Right cardiac atrium (tissue), 5 donors: ENCODE data around the gene POLR3H. TPM values are rescaled to one million over a fixed set of nuclear protein-coding genes. Genes with fewer than 3 reads are reported as not detected.

Experiments
- ATAC-seq, 2 donors: fragments of 200-7000 bp; cut with Tn5 transposase; one replicate each; pipeline versions ENCODE4 v1.8.0 to v1.9.1; 2020; ENCODE audit warnings: moderate library complexity in 2 of 2, mild to moderate bottlenecking in 1 of 2
- DNase-seq, 3 donors: peaks; one replicate each; pipeline ENCODE4 v3.0.0-alpha.2; 2020
- H3K27ac ChIP-seq: one replicate; pipeline ENCODE4 v1.5.1; 2013; ENCODE audit warnings: mild to moderate bottlenecking, low read length, control low read depth, moderate library complexity
- H3K27me3 ChIP-seq: one replicate; pipeline ENCODE4 v1.6.1; 2013; ENCODE audit not compliant: control insufficient read depth, insufficient read depth
- H3K4me1 ChIP-seq: one replicate; pipeline ENCODE4 v1.6.1; 2013; ENCODE audit warnings: low read length; ENCODE audit not compliant: control insufficient read depth, insufficient read depth
- H3K4me3 ChIP-seq: one replicate; pipeline ENCODE4 v1.5.1; 2013; ENCODE audit warnings: low read length, control low read depth
- H3K9me3 ChIP-seq: one replicate; pipeline ENCODE4 v1.6.1; 2013; ENCODE audit warnings: low read length; ENCODE audit not compliant: control insufficient read depth
- WGBS: extraction: QIAGEN DNeasy Blood & Tissue Kit; methylation state at CpG from one replicate; pipeline ENCODE4 v1.1.7; 2013; 5-methylcytosine and 5-hydroxymethylcytosine counted together
- intact Hi-C, 4 donors: fragments of 100-400 bp; cut with DNase I; formaldehyde crosslinking; loops; one replicate each; pipeline versions ENCODE4 v1.11.0 to v1.14.0; 2022 to 2023
- polyA plus RNA-seq: library from polyadenylated mRNA; stranded (reverse); fragments of 200-250 nt; gene quantifications from one replicate; pipeline ENCODE4 v1.2.3, GENCODE V29; 2013
- total RNA-seq, 4 donors: library from RNA; stranded (reverse); fragmentation: NEBNext Ultra II Directional; extraction: Animal tissue kit (Norgen Biotek cat#: 25700); gene quantifications; one replicate each; pipeline ENCODE4 v1.2.1, GENCODE V29; 2021
- donor health status: healthy with polysubstance abuse.
- donor health status: DM: no; HTN: yes; CAD: no.
- donor health status: DM: no; HTN: no; CAD: no.
- donor health status: DM: no; HTN: yes; CAD: no; lungs with severe emphysema.
- donor health status: DM: yes; HTN: yes; CAD: no.

Gene POLR3H
- total and polyA plus RNA-seq, 5 donors, result 21.0 to 26.7 (median 24.6) TPM

DNA sequence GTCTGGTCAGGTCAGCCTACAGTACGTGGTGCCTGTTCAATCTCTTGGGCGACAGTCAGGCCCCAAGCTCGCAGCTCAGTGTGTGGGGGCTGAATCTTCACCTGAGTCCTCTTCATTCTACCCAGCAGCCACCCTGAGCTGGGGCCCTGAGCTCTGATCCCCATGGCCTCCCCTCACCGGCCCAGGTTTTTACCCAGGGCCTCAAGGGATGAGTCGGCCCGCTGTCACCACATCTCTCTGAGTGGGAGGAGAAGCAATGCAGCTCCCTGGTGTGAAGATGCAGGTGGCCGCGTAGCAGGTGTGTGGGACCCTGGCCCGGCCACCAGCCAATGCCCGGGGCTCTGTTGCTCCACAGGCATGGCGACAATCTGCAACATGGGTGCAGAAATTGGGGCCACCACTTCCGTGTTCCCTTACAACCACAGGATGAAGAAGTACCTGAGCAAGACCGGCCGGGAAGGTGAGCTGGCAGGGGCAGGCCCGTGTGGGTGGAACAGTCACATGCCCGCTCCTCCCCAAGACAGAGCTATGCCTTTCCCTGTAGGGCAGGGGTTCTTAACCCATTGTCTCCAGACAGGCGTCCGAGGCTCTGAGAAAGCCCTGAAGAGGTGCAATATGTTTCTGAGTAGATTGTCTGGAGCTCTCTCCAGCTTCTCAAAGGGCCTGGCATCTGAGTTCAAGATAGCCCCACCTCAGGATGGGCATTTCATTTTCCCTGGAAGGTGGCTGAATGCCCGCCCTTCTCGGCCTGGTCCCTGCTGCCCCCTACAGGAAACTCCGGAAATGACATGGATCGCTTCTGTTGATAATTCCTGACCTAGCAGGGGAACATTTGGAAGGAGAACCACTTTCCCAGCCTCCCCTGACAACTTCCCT, 26.9 kb downstream of the POLR3H start:
- no peak overlapping the region for H3K27ac ChIP-seq
- peaks cover 8% of the 10 kb centered on the region for H3K4me1 ChIP-seq
- WGBS, result 57% methylated on average over 22 of the region's 22 CpGs
- ATAC-seq (peak; percentile 22 to 44), DNase-seq (peak; percentile 66 to 86 (median 73))
- H3K27me3 ChIP-seq, result no peaks in the 10 kb centered on the region
- no peaks in the 10 kb centered on the region for H3K9me3 ChIP-seq
- intact Hi-C loops, result loop anchor here in 3 of 4 donors (5.0 to 10.0 kb wide), 3 partner anchors 45 to 115 kb away; partner anchors contain the start of genes ACO2 (in 1 of the 3) and PHF5A (in 1 of the 3)
- H3K4me3 ChIP-seq, result no peak overlapping the region

DNA sequence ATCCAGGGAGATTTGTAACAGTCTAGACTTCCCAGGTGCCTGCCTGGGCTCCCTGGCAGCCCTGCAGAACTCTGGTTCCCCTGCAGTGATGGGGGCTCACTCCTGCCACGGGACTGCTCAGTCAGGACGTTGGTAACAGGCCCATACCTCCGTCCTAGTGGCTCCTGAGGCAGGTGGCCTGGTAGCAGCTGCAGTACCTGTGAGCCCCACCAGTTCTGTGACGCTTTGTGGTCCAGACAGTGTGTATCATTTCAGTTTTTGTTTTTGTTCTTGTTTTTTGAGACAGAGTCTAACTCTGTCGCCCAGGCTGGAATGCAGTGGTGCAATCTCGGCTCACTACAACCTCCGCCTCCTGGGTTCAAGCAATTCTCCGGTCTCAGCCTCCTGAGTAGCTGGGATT, 27.8 kb downstream of the POLR3H start:
- intact Hi-C loops, result loop anchor here in 3 of 4 donors (5.0 to 10.0 kb wide), 3 partner anchors 44 to 114 kb away; partner anchors contain the start of genes ACO2 (in 1 of the 3) and PHF5A (in 1 of the 3)
- no peaks in the 10 kb centered on the region for H3K9me3 ChIP-seq
- no peaks in the 10 kb centered on the region for H3K27me3 ChIP-seq
- H3K4me3 ChIP-seq, result no peak overlapping the region
- DNase-seq, result no peak
- WGBS, result 89% methylated on average over 8 of the region's 8 CpGs
- no peak for ATAC-seq
- no peak overlapping the region for H3K27ac ChIP-seq
- peaks cover 9% of the 10 kb centered on the region for H3K4me1 ChIP-seq

GRCh38 chr22:41513391-41513790, 30.9 kb downstream of the POLR3H start:
- intact Hi-C loops, result loop anchor here in 1 of 4 donors (10.0 kb wide), 1 partner anchor 49 kb away; the partner anchor contains the start of genes ACO2 and PHF5A
- H3K27ac ChIP-seq, result peak overlapping the region; percentile 73
- H3K9me3 ChIP-seq, result no peaks in the 10 kb centered on the region
- ATAC-seq, result no peak
- no peak overlapping the region for H3K4me3 ChIP-seq
- H3K27me3 ChIP-seq, result no peaks in the 10 kb centered on the region
- WGBS, result 70% methylated on average over 5 of the region's 5 CpGs
- H3K4me1 ChIP-seq, result peaks cover 9% of the 10 kb centered on the region
- DNase-seq, result peak in 2 of 3 donors; percentile 21 to 53

- DNase-seq (peak in 2 of 3 donors; percentile 65 to 75), ATAC-seq (peak; percentile 40 to 60)
- H3K27ac ChIP-seq, result peak overlapping the region; percentile 73
- peaks cover 9% of the 10 kb centered on the region for H3K4me1 ChIP-seq
- H3K9me3 ChIP-seq, result no peaks in the 10 kb centered on the region
- intact Hi-C loops, result loop anchor here in 1 of 4 donors (10.0 kb wide), 1 partner anchor 48 kb away; the partner anchor contains the start of genes ACO2 and PHF5A
- 65% methylated on average over 17 of the region's 17 CpGs for WGBS
- H3K27me3 ChIP-seq, result no peaks in the 10 kb centered on the region
- no peak overlapping the region for H3K4me3 ChIP-seq
Measured at GRCh38 chr22:41512421-41513194, 31.7 kb downstream of the POLR3H start.

DNA sequence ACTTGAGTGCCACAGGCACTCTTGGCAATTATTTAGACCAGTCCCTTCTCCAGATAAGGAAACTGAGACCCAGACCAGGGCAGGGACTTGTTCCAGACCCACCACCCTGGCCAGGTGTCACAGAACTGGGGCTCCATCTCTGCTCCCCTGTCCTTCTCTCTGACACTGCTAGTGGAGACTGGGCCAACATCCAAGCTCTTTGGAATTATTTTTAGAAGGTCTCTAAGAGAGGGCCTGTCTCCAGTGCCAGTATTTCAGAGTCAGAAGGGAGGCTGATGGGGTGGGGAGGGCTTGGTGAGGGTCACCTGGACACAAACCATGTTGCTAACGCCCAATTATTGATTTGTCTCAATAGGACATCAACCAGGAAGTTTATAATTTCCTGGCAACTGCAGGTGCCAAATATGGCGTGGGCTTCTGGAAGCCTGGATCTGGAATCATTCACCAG, 32.7 kb downstream of the POLR3H start:
- DNase-seq (peak in 1 of 3 donors; percentile 35), ATAC-seq (peak; percentile 36 to 59)
- H3K9me3 ChIP-seq, result no peaks in the 10 kb centered on the region
- peak overlapping the region; percentile 71 for H3K27ac ChIP-seq
- H3K4me3 ChIP-seq, result no peak overlapping the region
- WGBS, result 52% methylated on average over 2 of the region's 2 CpGs
- intact Hi-C loops, result loop anchor here in 1 of 4 donors (10.0 kb wide), 1 partner anchor 47 kb away; the partner anchor contains the start of genes ACO2 and PHF5A
- no peaks in the 10 kb centered on the region for H3K27me3 ChIP-seq
- H3K4me1 ChIP-seq, result peaks cover 14% of the 10 kb centered on the region

DNA sequence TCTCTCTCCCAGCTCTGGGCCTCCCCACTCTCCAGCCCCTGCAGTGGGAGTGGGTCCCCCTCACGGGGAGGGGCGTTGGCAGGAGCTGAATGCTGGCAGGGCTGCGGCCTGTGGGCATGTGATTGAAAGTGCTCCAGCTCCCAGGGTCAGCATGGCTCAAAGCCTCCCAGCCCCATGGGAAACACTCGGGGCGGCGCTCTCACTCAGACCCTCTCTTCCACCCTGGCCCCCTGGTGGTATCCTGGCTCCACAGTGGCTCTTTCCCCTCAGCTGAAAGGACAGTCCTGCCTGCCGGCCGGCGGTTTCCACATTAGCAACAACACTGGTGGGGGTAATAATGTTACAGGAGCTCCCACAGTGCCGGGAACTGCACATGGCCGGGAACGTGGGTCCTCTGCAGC, 35.5 kb downstream of the POLR3H start:
- H3K27me3 ChIP-seq, result no peaks in the 10 kb centered on the region
- intact Hi-C loops, result no loop called here

GRCh38 chr22:41507330-41508063, 36.8 kb downstream of the POLR3H start:
- Histone ChIP-seq H3K27ac (peak overlapping the region; percentile 45), H3K27me3 (no peaks in the 10 kb centered on the region), H3K4me3 (no peak overlapping the region), H3K9me3 (no peaks in the 10 kb centered on the region), H3K4me1 (peaks cover 7% of the 10 kb centered on the region)
- DNase-seq, result peak in 1 of 3 donors; percentile 41
- ATAC-seq, result no peak
- 88% methylated on average over 23 of the region's 23 CpGs for WGBS
- intact Hi-C loops, result no loop called here

More for the DNA sequence above, 35.5 kb downstream of the POLR3H start:
- H3K27ac ChIP-seq, result peak overlapping the region; percentile 38
- ATAC-seq (peak; percentile 24 to 51), DNase-seq (peak in 2 of 3 donors; percentile 76 to 87)
- no peaks in the 10 kb centered on the region for H3K9me3 ChIP-seq
- peaks cover 14% of the 10 kb centered on the region for H3K4me1 ChIP-seq
- H3K4me3 ChIP-seq, result no peak overlapping the region
- WGBS, result 51% methylated on average over 12 of the region's 12 CpGs

DNA sequence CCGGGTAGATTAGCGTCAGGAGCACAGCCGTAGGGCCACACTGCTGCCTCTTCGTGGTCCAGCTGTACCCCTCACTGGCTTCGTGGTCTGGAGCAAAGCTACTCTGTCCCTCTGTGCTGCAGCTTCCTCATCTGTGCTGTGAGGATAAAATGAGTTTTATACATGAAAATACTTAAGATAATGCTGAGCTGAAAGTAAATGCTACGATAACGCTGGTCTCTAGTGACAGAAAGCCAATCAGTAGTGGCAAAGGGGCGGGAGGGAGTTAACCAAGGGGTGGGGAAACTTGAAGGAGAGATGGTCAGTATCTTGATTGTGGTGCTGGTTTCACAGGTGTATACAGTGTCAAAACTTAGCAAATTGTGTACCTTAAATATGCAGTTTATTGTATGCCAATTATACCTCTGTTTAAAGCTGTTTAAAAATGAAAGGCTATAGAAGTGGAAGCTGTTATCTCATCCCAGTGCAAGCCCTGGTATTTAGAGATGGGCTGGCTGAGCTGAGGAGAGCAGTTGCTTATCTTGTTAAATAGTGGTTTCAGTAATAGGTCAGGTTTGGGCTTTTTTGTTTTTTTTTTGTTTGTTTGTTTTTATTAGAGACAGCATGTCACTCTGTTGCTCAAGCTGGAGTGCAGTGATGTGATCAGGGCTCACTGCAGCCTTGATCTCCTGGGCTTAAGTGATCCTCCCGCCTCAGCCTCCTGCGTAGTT, 38.6 kb downstream of the POLR3H start:
- Histone ChIP-seq H3K9me3 (no peaks in the 10 kb centered on the region), H3K27ac (no peak overlapping the region), H3K27me3 (no peaks in the 10 kb centered on the region), H3K4me1 (peaks cover 5% of the 10 kb centered on the region), H3K4me3 (no peak overlapping the region)
- DNase-seq (peak in 1 of 3 donors; percentile 1), ATAC-seq (no peak)
- WGBS, result 89% methylated on average over 10 of the region's 10 CpGs
- intact Hi-C loops, result no loop called here

DNA sequence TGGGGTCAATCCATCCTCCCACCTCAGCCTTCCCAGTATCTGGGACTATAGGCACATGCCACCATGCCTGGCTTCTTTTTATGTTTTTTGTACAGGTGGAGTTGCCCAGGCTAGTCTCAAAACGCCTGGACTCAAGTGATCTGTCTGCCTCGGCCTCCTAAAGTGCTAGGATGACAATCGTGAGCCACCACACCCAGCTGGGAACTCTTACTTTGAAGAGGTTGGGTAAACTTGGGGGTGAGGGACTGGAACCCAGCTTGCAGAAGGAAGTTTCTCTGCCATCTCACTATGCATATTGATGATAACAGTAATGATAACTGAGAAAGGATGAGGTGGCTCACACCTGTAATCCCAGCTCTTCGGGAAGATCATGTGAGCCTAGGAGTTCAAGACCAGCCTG, 39.5 kb downstream of the POLR3H start:
- intact Hi-C loops, result no loop called here
- Histone ChIP-seq H3K27ac (peak overlapping the region; percentile 20), H3K4me3 (no peak overlapping the region), H3K27me3 (no peaks in the 10 kb centered on the region), H3K4me1 (peaks cover 5% of the 10 kb centered on the region), H3K9me3 (no peaks in the 10 kb centered on the region)
- ATAC-seq (no peak), DNase-seq (no peak)
- WGBS, result 78% methylated on average over 4 of the region's 4 CpGs

- DNase-seq (peak; percentile 65 to 80 (median 79)), ATAC-seq (peak; percentile 58 to 62)
- no peak overlapping the region for H3K4me3 ChIP-seq
- peaks cover 9% of the 10 kb centered on the region for H3K4me1 ChIP-seq
- no peaks in the 10 kb centered on the region for H3K9me3 ChIP-seq
- intact Hi-C loops, result no loop called here
- WGBS, result 43% methylated on average over 7 of the region's 7 CpGs
- H3K27me3 ChIP-seq, result no peaks in the 10 kb centered on the region
- peak overlapping the region; percentile 43 for H3K27ac ChIP-seq
Measured at GRCh38 chr22:41504397-41504796, 39.9 kb downstream of the POLR3H start.
